ENCODE results near the gene HES2. TPM values are rescaled to one million over a fixed set of nuclear protein-coding genes. Genes with fewer than 3 reads are reported as not detected.

HES2 gene
- total RNA-seq, 1 donor from 2014 or later, result not detected

DNA sequence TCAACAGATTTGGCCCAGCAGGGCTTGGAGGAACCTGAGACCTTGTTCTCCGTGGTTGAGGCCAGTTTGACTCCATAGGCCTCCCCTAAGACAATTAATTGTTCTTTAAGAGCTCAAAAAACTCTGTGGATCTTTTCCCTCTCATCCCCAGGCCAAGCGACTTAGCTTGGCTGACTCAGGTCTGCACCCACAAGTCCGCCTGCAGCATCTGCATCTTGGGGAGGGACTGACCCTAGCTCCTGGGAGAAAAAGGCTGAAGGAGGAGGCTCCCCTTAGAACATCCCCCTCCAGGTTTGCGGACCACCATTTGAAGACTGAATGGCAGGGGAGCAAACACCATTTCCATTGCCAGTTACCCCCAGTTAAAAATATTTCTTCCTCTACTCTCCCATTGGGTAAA lies 1.5 kb upstream of the HES2 start:
- no peak overlapping the region for H3K27ac ChIP-seq
- no peak overlapping the region for H3K4me3 ChIP-seq
- peaks cover 44% of the 10 kb centered on the region for H3K27me3 ChIP-seq
- intact Hi-C loops (cut with DNase I), result no loop called here
- no peaks in the 10 kb centered on the region for H3K36me3 ChIP-seq
- no peak for DNase-seq (ENCODE audit: low spot score in 2 of 2)
- H3K9me3 ChIP-seq, result no peaks in the 10 kb centered on the region
- TF ChIP-seq, protein P1, sequence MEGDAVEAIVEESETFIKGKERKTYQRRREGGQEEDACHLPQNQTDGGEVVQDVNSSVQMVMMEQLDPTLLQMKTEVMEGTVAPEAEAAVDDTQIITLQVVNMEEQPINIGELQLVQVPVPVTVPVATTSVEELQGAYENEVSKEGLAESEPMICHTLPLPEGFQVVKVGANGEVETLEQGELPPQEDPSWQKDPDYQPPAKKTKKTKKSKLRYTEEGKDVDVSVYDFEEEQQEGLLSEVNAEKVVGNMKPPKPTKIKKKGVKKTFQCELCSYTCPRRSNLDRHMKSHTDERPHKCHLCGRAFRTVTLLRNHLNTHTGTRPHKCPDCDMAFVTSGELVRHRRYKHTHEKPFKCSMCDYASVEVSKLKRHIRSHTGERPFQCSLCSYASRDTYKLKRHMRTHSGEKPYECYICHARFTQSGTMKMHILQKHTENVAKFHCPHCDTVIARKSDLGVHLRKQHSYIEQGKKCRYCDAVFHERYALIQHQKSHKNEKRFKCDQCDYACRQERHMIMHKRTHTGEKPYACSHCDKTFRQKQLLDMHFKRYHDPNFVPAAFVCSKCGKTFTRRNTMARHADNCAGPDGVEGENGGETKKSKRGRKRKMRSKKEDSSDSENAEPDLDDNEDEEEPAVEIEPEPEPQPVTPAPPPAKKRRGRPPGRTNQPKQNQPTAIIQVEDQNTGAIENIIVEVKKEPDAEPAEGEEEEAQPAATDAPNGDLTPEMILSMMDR (IDR thresholded peaks at IDR 0.05), result no peak
- peaks cover 10 to 14% of the 10 kb centered on the region in 2 donors for H3K4me1 ChIP-seq

DNA sequence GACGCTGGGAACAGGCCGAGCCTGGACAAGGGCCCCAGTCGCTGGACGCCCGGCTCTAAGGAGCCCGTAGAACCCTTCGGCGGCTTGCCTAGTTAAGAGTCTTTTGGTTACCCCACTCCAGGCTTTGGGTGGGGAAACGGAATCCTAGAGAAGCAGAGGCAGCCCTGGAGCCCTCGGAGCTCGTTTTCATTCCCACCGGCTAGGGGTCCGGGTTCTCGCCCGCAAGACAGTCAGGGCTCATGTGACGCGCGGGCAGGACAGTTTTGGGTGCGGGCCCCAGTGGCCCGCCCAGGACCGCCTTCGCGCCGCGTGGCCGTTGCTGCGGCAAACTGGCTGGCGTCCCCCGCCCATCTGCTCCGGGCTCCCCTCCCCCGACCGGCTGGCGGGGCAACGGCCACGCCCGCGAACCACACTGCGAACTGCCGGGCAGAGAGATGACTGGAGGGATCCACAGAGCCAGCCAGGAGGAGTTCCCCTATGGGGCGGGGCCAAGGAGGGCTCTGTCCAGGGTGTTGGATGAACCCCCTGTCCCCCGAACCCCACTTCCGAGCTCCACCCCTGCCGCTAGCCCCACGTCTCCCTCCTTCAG lies 829 bp upstream of the HES2 start:
- no peaks in the 10 kb centered on the region for H3K9me3 ChIP-seq
- no peaks in the 10 kb centered on the region for H3K36me3 ChIP-seq
- H3K4me1 ChIP-seq, result peaks cover 10 to 14% of the 10 kb centered on the region in 2 donors
- DNase-seq (ENCODE audit: low spot score in 2 of 2), result no peak
- TF ChIP-seq, protein P1 (IDR thresholded peaks at IDR 0.05), result no peak
- no peak overlapping the region for H3K27ac ChIP-seq
- intact Hi-C loops (cut with DNase I), result no loop called here
- peak overlapping the region in 1 of 2 donors; percentile 60 for H3K4me3 ChIP-seq
- peaks cover 42% of the 10 kb centered on the region for H3K27me3 ChIP-seq

DNA sequence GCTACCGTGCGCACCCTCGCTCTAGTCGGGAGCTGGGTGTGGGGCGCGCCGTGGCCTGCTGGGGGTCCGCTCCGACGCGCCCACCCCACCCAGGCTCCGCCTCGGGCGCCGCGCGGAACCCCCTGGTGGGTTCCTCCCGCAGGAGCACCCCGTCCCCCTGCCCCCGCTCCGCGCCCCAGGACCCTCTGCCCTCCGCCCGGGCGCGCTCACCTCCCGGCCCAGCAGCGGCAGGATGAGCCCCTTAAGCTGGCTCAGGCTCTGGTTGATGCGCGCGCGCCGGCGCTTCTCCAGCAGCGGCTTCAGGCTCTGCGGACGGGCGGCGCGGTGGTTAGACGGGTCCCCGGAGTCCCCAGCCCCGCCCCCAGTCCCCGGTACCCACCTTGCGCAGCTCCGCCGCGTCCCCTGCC lies 319 bp downstream of the HES2 start:
- TF ChIP-seq, protein P1 (IDR thresholded peaks at IDR 0.05), result no peak
- Histone ChIP-seq H3K36me3 (no peaks in the 10 kb centered on the region), H3K4me1 (peaks cover 7 to 14% of the 10 kb centered on the region in 2 donors), H3K4me3 (peak overlapping the region; percentile 46 to 60), H3K9me3 (no peaks in the 10 kb centered on the region), H3K27me3 (peaks cover 42% of the 10 kb centered on the region), H3K27ac (no peak overlapping the region)
- DNase-seq (ENCODE audit: low spot score in 2 of 2), result no peak
- intact Hi-C loops (cut with DNase I), result no loop called here

DNA sequence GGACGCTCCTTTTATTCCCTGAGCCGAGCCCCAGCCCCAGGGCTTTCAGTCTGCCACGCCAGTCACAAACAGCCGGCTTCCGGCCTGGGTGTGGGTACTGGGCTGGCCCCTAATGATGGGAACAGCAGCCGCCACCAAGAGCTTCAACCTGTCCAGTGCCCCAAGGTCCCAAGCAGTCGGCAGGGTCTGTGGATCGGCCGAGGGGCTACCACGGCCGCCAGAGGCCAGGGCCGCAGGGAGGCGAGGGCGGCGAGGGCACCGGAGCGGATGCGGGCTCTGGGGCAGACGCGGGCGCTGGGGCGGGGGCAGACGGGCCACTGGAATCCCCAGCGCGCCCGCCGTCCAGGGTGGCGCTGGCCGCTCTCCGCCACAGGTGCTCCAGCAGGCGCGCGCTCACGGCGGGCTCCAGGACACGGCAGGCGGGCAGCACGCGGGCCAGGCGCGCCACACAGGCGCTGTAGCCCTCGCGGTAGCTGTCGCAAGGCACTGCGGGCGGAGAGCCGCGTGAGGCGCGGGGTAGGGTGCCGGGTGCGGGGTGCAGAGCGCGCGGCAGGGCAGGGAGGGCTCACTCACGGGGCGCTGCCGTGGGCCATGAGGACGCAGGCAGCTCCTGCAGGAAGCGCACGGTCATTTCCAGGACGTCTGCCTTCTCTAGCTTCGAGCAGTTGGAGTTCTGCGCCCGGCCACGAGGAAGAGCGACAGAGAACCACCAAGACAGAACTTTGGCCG lies 887 bp downstream of the HES2 start:
- H3K4me3 ChIP-seq, result peak overlapping the region; percentile 46 to 60
- peaks cover 40% of the 10 kb centered on the region for H3K27me3 ChIP-seq
- H3K36me3 ChIP-seq, result no peaks in the 10 kb centered on the region
- peaks cover 7 to 14% of the 10 kb centered on the region in 2 donors for H3K4me1 ChIP-seq
- intact Hi-C loops (cut with DNase I), result no loop called here
- H3K9me3 ChIP-seq, result no peaks in the 10 kb centered on the region
- DNase-seq (ENCODE audit: low spot score in 2 of 2), result no peak
- no peak overlapping the region for H3K27ac ChIP-seq
- TF ChIP-seq, protein P1 (IDR thresholded peaks at IDR 0.05), result no peak

DNA sequence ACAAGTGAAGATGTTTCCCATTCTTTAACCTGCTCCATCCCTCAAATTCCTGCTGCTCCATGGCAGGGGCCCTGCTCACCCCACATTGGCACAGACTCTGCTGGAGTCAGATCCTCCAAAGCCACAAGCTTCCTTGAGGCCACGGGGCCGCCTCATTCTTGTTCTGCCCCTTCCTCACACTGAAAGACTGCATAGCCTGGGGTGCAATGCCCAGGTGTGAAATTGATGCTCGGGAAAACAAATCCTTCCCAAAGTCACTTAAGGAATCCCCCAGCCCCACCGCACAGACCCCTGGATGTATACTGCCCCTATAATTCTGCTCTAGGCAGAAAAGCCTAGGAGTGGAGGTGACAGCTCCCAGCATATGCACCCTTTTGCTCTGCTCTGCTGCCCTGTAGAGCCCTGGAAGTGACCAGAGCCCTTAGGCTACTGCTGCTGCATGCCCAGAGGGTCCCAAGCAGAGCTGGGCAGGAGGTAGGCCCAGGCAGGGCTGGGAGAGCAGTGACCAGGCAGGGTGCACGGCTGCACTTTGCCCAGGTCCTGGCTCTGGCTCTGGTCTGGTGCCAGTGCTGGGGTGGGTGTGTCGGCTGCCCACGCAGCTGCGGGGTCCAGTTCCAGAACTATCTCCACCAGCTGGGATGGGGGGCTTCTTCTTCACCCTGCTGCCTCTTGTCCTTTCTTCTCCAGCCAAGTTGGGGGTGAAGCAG lies 1.6 kb downstream of the HES2 start:
- no peaks in the 10 kb centered on the region for H3K36me3 ChIP-seq
- peaks cover 40% of the 10 kb centered on the region for H3K27me3 ChIP-seq
- intact Hi-C loops (cut with DNase I), result no loop called here
- H3K4me1 ChIP-seq, result peaks cover 7 to 8% of the 10 kb centered on the region in 2 donors
- TF ChIP-seq, protein P1 (IDR thresholded peaks at IDR 0.05), result no peak
- DNase-seq (ENCODE audit: low spot score in 2 of 2), result no peak
- H3K27ac ChIP-seq, result no peak overlapping the region
- H3K4me3 ChIP-seq, result no peak overlapping the region
- H3K9me3 ChIP-seq, result no peaks in the 10 kb centered on the region

All from ascending aorta (tissue), 2 donors.